CD4-positive, alpha-beta memory T cell (primary cell): ENCODE data around the gene LRFN4. TPM values are rescaled to one million over a fixed set of nuclear protein-coding genes. Genes with fewer than 3 reads are reported as not detected.

Source experiments
- CTCF ChIA-PET: fragments of 350-600 bp; sonication (Branson Sonifier 250); formaldehyde crosslinking; loops from one replicate; lab custom pipeline; 2021; ENCODE audit warnings: inconsistent platforms; ENCODE audit not compliant: partially characterized antibody; lab: Charles Lee
- POLR2A ChIA-PET: fragments of 350-600 bp; sonication (Branson Sonifier 250); formaldehyde crosslinking; loops from one replicate; lab custom pipeline; 2021; ENCODE audit not compliant: partially characterized antibody; lab: Charles Lee
- DNase-seq, 5 donors: peaks; one replicate each; pipeline versions ENCODE4 v3.0.0 to v3.0.0-alpha.2; 2020 to 2022; ENCODE audit warnings: mixed read lengths in 1 of 5
- H3K27ac ChIP-seq: one replicate; pipeline ENCODE4 v1.7.0; 2013; ENCODE audit warnings: low read depth, low read length
- H3K27me3 ChIP-seq: 2 replicates; pipeline ENCODE4 v1.7.0; 2013; ENCODE audit warnings: mild to moderate bottlenecking, low read length, moderate library complexity; ENCODE audit not compliant: insufficient read depth
- H3K36me3 ChIP-seq: 2 replicates; pipeline ENCODE4 v1.7.0; 2013; ENCODE audit warnings: mild to moderate bottlenecking, low read length, moderate library complexity; ENCODE audit not compliant: insufficient read depth
- H3K4me1 ChIP-seq: 2 replicates; pipeline ENCODE4 v1.7.0; 2013; ENCODE audit warnings: mild to moderate bottlenecking, low read length, moderate library complexity; ENCODE audit not compliant: insufficient read depth
- H3K4me3 ChIP-seq, 2 donors: one replicate each; pipeline ENCODE4 v1.7.0; 2013; ENCODE audit warnings: low read length in 2 of 2, mild to moderate bottlenecking in 1 of 2
- H3K9me3 ChIP-seq, 2 donors: one replicate each; pipeline ENCODE4 v1.7.0; 2013; ENCODE audit warnings: low read length in 2 of 2, control low read depth in 1 of 2; ENCODE audit not compliant: control insufficient read depth in 1 of 2
- H3K27ac Mint-ChIP-seq, 7 donors: one replicate each; pipeline ENCODE4 v1.8.0; 2020 to 2021; ENCODE audit warnings: mixed read lengths in 7 of 7, mild to moderate bottlenecking in 6 of 7, inconsistent platforms in 3 of 7, moderate library complexity in 3 of 7
- H3K27me3 Mint-ChIP-seq, 2 donors: one replicate each; pipeline ENCODE4 v1.8.0; 2020 to 2021; ENCODE audit warnings: mixed read lengths in 2 of 2
- H3K36me3 Mint-ChIP-seq, 2 donors: one replicate each; pipeline ENCODE4 v1.8.0; 2020 to 2021; ENCODE audit warnings: mixed read lengths in 2 of 2, inconsistent platforms in 1 of 2, mild to moderate bottlenecking in 1 of 2
- H3K4me1 Mint-ChIP-seq, 4 donors: one replicate each; pipeline ENCODE4 v1.8.0; 2020 to 2021; ENCODE audit warnings: mixed read lengths in 4 of 4, mild to moderate bottlenecking in 1 of 4
- H3K4me3 Mint-ChIP-seq, 8 donors: one replicate each; pipeline ENCODE4 v1.8.0; 2020 to 2021; ENCODE audit warnings: mixed read lengths in 8 of 8, mild to moderate bottlenecking in 7 of 8, moderate library complexity in 6 of 8, inconsistent platforms in 3 of 8
- H3K9me3 Mint-ChIP-seq, 8 donors: one replicate each; pipeline ENCODE4 v1.8.0; 2020 to 2021; ENCODE audit warnings: mixed read lengths in 8 of 8, mild to moderate bottlenecking in 5 of 8, inconsistent platforms in 3 of 8, moderate library complexity in 1 of 8
- intact Hi-C: fragments of 100-400 bp; cut with micrococcal nuclease; formaldehyde crosslinking; loops from one replicate; pipeline ENCODE4 v1.15.1; 2023
- polyA plus RNA-seq, 2 donors: library from polyadenylated mRNA; unstranded; fragments of 300-500 nt; fragmentation: Illumina TruSeq; gene quantifications; one replicate each; pipeline ENCODE4 v1.2.3, GENCODE V29; 2021
- total RNA-seq, 2 experiments: library from RNA; stranded (reverse); gene quantifications; one replicate each; pipeline ENCODE4 v1.2.3, GENCODE V29; 2021

The LRFN4 gene
- total RNA-seq (1 to 10 TPM; 5.1 to 5.3 TPM), polyA plus RNA-seq (1 to 10 TPM in 1 of 2 donors, under 1 TPM in 1; 0.42 to 2.9 TPM)

DNA sequence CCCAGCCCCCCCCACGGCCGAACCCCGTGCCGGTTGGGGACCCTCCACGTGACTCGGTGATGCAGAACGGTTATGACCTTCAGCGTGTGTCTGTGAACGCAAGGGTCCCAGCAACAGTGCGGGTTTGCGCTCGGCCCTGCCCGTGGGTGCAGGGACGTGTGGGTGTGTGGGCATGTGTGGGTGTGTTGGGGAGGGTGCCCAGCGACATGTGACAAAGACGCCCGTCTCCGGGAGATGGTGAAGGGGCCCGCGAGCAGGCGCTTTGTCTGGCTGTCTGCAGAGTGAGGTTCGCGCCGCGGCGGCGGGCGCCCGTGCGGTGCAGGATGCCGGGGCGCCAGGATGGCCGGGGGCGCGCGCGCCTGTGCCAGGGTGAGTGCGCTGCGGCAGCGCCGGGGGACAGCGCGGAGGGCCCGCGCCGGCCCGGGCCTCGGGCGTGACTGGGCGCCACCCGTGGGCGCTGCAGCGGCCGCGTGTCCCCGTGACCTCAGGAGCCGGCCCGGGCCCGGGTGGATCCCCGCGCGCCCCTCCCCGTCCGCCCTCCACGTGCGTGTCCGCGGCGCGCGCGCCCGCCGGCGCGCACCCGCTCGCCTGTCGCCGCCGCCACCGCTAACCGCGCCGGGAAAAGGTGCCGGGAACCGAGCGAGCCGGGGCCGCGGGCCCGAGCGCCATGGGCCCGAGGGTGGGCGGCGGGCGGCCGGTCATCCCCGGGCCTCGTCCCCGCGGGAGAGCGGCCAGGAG is at the start of gene LRFN4:
Gene LRFN4, plus strand, starts transcription at position 569 of the 738 bp plus-strand sequence. CDS start 681 bp downstream, outside the sequence.
- H3K4me1 ChIP-seq: peaks cover 6% of the 10 kb centered on the region
- peak within 1 kb of the TSS; percentile 83 to 93 (median 89) for H3K4me3 Mint-ChIP-seq
- H3K27ac ChIP-seq: peak within 1 kb of the TSS; percentile 60
- H3K9me3 Mint-ChIP-seq: peaks cover 0 to 4% (median 0%) of the 10 kb centered on the region in 8 donors
- H3K9me3 ChIP-seq: no peaks in the 10 kb centered on the region
- H3K27ac Mint-ChIP-seq: peak within 1 kb of the TSS; percentile 79 to 92 (median 88)
- no peaks in the 10 kb centered on the region for H3K36me3 ChIP-seq
- peak within 1 kb of the TSS; percentile 23 to 73 for H3K4me3 ChIP-seq
- ChIA-PET CTCF (interaction anchor here (0.9 to 1.2 kb wide), 3 partner anchors 10 to 377 kb away, joined by 3 to 4 read pairs (median 3); partner anchors contain the start of gene DPP3), POLR2A (interaction anchor here (0.7 to 5.5 kb wide), 8 partner anchors 13 to 418 kb away, joined by 3 to 122 read pairs (median 3); partner anchors contain the start of genes DPP3, MRPL11, RBM14 and RBM4B)
- H3K4me1 Mint-ChIP-seq: peaks cover 2 to 30% (median 16%) of the 10 kb centered on the region in 4 donors
- no peaks in the 10 kb centered on the region for H3K36me3 Mint-ChIP-seq
- H3K27me3 ChIP-seq: no peaks in the 10 kb centered on the region
- intact Hi-C loops: loop anchor here (1.0 kb wide), 1 partner anchor 13 kb away; the partner anchor contains the start of gene RCE1
- no peaks in the 10 kb centered on the region for H3K27me3 Mint-ChIP-seq
- peak; percentile 66 to 80 (median 70) for DNase-seq

DNA sequence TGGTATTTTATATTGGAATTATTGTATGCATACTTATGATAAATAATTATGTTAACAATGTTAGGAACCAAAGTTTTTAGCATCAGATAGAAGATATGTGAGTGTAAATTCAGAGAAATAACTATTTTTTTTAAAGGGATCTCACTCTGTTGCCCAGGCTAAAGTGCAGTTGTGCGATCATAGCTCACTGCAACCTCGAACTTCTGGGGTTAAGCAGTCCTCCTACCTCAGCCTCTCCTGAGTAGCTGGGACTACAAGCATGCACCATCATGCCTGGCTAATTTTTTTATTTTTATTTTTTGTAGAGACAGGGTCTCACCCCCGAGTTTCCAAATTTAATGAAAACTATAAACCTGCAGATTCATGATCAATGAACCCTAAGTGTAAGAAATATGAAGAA is 47.3 kb upstream of the LRFN4 start:
- H3K4me1 Mint-ChIP-seq: no peaks in the 10 kb centered on the region
- Histone ChIP-seq H3K27me3 (no peaks in the 10 kb centered on the region), H3K27ac (no peak overlapping the region), H3K9me3 (no peaks in the 10 kb centered on the region), H3K4me3 (no peak overlapping the region), H3K4me1 (no peaks in the 10 kb centered on the region), H3K36me3 (no peaks in the 10 kb centered on the region)
- no peaks in the 10 kb centered on the region for H3K27me3 Mint-ChIP-seq
- peak overlapping the region in 1 of 8 donors; percentile 43 for H3K4me3 Mint-ChIP-seq
- peaks cover 0 to 2% (median 0%) of the 10 kb centered on the region in 8 donors for H3K9me3 Mint-ChIP-seq
- DNase-seq: no peak
- H3K27ac Mint-ChIP-seq: no peak overlapping the region
- ChIA-PET POLR2A (no interaction called here), CTCF (no interaction called here)
- peaks cover 11 to 21% of the 10 kb centered on the region in 2 donors for H3K36me3 Mint-ChIP-seq
- intact Hi-C loops: no loop called here

DNA sequence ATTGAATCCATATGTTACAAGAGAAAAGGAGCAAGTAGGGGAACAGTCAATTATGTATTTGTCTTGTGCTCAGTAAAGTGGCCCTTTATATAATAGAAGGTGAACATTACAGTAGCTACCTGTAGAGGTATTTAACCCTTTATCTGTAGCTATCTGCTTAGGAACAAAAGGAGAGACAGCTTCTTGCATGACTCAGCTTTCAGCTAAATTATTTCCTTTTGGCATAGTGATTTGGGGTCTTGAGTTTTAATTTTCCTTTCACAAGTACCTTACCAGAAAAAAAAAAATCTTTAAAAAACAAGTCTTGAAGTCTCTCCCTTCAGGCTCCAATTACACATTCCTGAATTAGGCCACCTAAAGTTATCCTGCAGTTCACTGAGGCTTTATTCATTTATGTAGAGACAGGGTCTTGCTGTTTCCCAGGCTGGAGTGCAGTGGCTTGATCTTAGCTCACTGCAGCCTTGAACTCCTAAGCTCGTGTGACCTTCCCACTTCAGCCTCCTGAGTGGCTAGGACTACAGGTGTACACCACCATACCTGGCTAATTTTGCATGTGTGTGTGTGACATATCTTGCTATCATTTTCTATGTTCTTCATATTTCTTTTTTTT is 46.2 kb upstream of the LRFN4 start:
- H3K9me3 Mint-ChIP-seq: peaks cover 0 to 2% (median 0%) of the 10 kb centered on the region in 8 donors
- intact Hi-C loops: no loop called here
- Histone ChIP-seq H3K4me1 (no peaks in the 10 kb centered on the region), H3K9me3 (no peaks in the 10 kb centered on the region), H3K27me3 (no peaks in the 10 kb centered on the region), H3K36me3 (no peaks in the 10 kb centered on the region), H3K4me3 (no peak overlapping the region), H3K27ac (no peak overlapping the region)
- H3K27ac Mint-ChIP-seq: peak overlapping the region in 1 of 7 donors; percentile 37
- no peak for DNase-seq
- no peak overlapping the region for H3K4me3 Mint-ChIP-seq
- H3K27me3 Mint-ChIP-seq: no peaks in the 10 kb centered on the region
- CTCF ChIA-PET: no interaction called here
- POLR2A ChIA-PET: no interaction called here
- peaks cover 11 to 17% of the 10 kb centered on the region in 2 donors for H3K36me3 Mint-ChIP-seq
- H3K4me1 Mint-ChIP-seq: no peaks in the 10 kb centered on the region

DNA sequence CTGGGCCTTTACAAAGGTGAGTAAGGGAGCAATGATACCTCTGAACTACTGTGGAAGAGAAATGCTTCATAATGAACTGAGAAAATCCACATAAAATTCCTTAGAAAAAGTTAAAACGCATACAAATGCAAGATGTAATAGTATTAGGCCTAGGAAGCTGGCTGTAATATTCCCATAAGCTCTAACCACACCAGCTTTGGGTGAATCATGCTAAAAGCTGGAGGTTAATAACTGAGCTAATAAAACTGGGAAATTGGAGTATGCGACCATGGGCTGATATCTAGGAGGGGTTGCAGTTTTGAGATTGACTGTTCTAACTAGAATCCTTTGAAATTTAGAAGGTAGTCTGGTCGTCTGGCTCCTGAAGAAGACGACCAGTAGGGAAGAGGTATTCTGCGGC is 42.2 kb upstream of the LRFN4 start:
- CTCF ChIA-PET: no interaction called here
- POLR2A ChIA-PET: no interaction called here
- DNase-seq: no peak
- Histone ChIP-seq H3K4me1 (no peaks in the 10 kb centered on the region), H3K9me3 (no peaks in the 10 kb centered on the region), H3K36me3 (no peaks in the 10 kb centered on the region), H3K4me3 (no peak overlapping the region), H3K27ac (no peak overlapping the region), H3K27me3 (no peaks in the 10 kb centered on the region)
- no peaks in the 10 kb centered on the region for H3K27me3 Mint-ChIP-seq
- H3K4me1 Mint-ChIP-seq: no peaks in the 10 kb centered on the region
- H3K36me3 Mint-ChIP-seq: peaks cover 6 to 11% of the 10 kb centered on the region in 2 donors
- no peak overlapping the region for H3K4me3 Mint-ChIP-seq
- no peaks in the 10 kb centered on the region for H3K9me3 Mint-ChIP-seq
- intact Hi-C loops: no loop called here
- H3K27ac Mint-ChIP-seq: no peak overlapping the region

DNA sequence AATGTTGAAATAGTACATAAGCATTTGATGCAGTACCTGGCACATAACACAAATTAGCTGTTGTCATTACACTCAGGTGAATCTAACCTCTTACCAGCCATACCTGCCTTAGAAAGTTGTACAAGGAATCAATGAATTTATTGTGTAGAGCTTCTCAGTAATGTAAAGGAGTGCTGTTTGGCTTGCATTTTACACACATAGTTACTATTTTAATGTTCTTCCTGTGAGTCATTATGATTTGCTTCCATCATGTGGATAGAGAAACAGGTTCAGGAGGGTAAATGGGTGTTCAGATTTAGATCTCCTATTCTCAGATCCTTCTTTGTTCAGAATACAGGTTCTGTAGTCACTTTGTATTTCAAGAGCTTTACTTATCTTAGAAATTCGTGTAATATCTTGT is 41.2 kb upstream of the LRFN4 start:
- Mint-ChIP-seq H3K27ac (no peak overlapping the region), H3K27me3 (no peaks in the 10 kb centered on the region), H3K4me1 (no peaks in the 10 kb centered on the region), H3K36me3 (peaks cover 0 to 4% of the 10 kb centered on the region in 2 donors), H3K4me3 (no peak overlapping the region), H3K9me3 (no peaks in the 10 kb centered on the region)
- ChIA-PET POLR2A (no interaction called here), CTCF (no interaction called here)
- H3K4me3 ChIP-seq: no peak overlapping the region
- no peaks in the 10 kb centered on the region for H3K36me3 ChIP-seq
- no peaks in the 10 kb centered on the region for H3K9me3 ChIP-seq
- no peaks in the 10 kb centered on the region for H3K27me3 ChIP-seq
- no peak overlapping the region for H3K27ac ChIP-seq
- intact Hi-C loops: no loop called here
- DNase-seq: no peak
- no peaks in the 10 kb centered on the region for H3K4me1 ChIP-seq

DNA sequence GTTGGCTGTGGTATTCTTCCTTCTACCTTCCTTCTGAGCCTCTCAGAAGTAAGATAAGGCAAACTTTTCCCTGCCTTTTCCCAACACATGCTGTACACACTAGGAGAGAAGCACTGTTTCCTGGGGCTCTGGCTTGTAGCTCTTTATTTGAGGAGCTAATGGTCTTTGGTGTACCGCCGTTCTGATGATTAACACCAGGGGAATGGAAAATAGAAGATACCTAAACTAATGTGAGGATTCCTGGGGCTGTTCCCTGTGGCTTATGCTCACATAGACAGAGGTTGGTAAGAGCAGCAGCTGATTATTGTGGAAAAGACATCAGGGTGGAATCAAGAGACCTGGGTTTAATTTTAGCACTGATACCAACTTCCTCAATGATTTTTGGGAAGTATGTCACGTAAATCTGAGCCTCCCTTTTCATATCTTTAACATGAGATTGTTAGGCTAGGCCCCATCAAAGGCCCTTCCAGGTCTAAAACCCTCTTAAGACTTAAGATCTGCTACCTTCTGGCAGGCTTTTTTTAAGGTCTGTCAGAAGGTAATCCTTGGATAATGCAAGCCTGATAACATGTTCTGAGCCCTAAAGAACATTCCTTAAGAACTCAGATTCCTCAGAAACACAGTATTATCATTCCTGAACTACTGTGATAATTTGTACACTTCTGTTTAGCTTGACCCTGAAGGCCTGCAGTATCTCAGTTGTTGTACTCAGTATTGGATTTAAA is 38.5 kb upstream of the LRFN4 start:
- ChIA-PET POLR2A (no interaction called here), CTCF (interaction anchor here (1.3 to 1.4 kb wide), 2 partner anchors 14 to 16 kb away, joined by 3 to 4 read pairs; no protein-coding TSS in a partner anchor)
- Mint-ChIP-seq H3K36me3 (no peaks in the 10 kb centered on the region), H3K27ac (peak overlapping the region in 1 of 7 donors; percentile 25), H3K4me1 (no peaks in the 10 kb centered on the region), H3K9me3 (no peaks in the 10 kb centered on the region), H3K27me3 (no peaks in the 10 kb centered on the region), H3K4me3 (no peak overlapping the region)
- Histone ChIP-seq H3K4me3 (no peak overlapping the region), H3K27me3 (no peaks in the 10 kb centered on the region), H3K4me1 (no peaks in the 10 kb centered on the region), H3K36me3 (no peaks in the 10 kb centered on the region), H3K9me3 (no peaks in the 10 kb centered on the region), H3K27ac (no peak overlapping the region)
- intact Hi-C loops: no loop called here
- no peak for DNase-seq

DNA sequence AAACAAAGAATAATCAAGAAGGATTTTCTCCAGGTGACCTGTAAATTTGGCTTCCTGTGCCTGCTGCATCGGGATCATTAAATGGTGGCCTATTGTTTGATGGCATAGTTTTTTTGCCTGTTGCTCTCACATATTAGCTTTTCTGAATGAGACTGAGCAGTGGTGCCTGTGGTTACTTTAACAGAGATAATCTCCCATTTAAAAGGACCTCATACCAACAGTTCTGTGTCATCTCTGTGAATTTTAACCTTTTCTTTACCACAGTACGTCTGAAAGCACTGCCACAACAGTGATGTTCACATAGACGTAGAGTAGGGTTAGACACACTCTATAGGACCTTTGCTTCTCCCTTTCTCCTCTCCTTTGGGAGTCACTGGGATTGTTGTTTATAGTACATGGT is 36.5 kb upstream of the LRFN4 start:
- no peaks in the 10 kb centered on the region for H3K4me1 ChIP-seq
- ChIA-PET POLR2A (no interaction called here), CTCF (interaction anchor here (0.6 kb wide), 1 partner anchor 411 kb away, joined by 3 read pairs; no protein-coding TSS in a partner anchor)
- H3K27me3 Mint-ChIP-seq: no peaks in the 10 kb centered on the region
- H3K27ac Mint-ChIP-seq: peak overlapping the region in 1 of 7 donors; percentile 37
- DNase-seq: no peak
- H3K36me3 Mint-ChIP-seq: no peaks in the 10 kb centered on the region
- H3K9me3 ChIP-seq: no peaks in the 10 kb centered on the region
- intact Hi-C loops: no loop called here
- no peaks in the 10 kb centered on the region for H3K27me3 ChIP-seq
- no peaks in the 10 kb centered on the region for H3K9me3 Mint-ChIP-seq
- no peak overlapping the region for H3K4me3 Mint-ChIP-seq
- no peaks in the 10 kb centered on the region for H3K36me3 ChIP-seq
- H3K4me1 Mint-ChIP-seq: no peaks in the 10 kb centered on the region
- no peak overlapping the region for H3K4me3 ChIP-seq
- H3K27ac ChIP-seq: no peak overlapping the region
